T-helper 2 cell treated with Interferon-gamma antibody and Interleukin-4, amounts not matched to agents 100 ng/mL and 5 ng/mL, for 36 hours (primary cell): ENCODE data around the gene ZNF584. TPM values are rescaled to one million over a fixed set of nuclear protein-coding genes. Genes with fewer than 3 reads are reported as not detected.
"Not testable (repeated sequence)": the region's sequence is repeated elsewhere in the genome, so short reads cannot be mapped to it uniquely, and the experiment has no call there.

ENCODE experiments used
- intact Hi-C: fragments of 100-400 bp; cut with micrococcal nuclease; formaldehyde crosslinking; loops from one replicate; pipeline ENCODE4 v1.15.1; 2023
- total RNA-seq: library from RNA; stranded (reverse); gene quantifications from 2 replicates; pipeline ENCODE4 v1.2.3, GENCODE V29; 2022

ZNF584 gene
- total RNA-seq = 5.5 and 5.9 TPM in 2 replicates

GRCh38 chr19:58408152-58409009 is at the start of gene ZNF584:
ZNF584 (plus strand) TSS chr19:58408649; CDS start chr19:58409148, 499 bp downstream.
- intact Hi-C loops = loop anchor here (1.0 to 5.0 kb wide), 9 partner anchors 21 to 226 kb away; partner anchors contain the start of genes RPS5, ZBTB45, ZNF132 and ZNF274

GRCh38 chr19:58361900-58362271 is 46.6 kb upstream of the ZNF584 start:
- intact Hi-C loops = loop anchor here (1.0 kb wide), 8 partner anchors 15 to 105 kb away; partner anchors contain the start of genes ERVK3-1, RPS5, ZNF324 and ZNF584

GRCh38 chr19:58362272-58362994 is 46.0 kb upstream of the ZNF584 start, which contains the start of gene ZNF497:
ZNF497 (minus strand) TSS chr19:58362751; CDS start chr19:58357635, 5,116 bp downstream.
- intact Hi-C loops = loop anchor here (1.0 kb wide), 8 partner anchors 15 to 105 kb away; partner anchors contain the start of genes ERVK3-1, RPS5, ZNF324 and ZNF584

GRCh38 chr19:58364146-58364545 is 44.3 kb upstream of the ZNF584 start:
- intact Hi-C loops = no loop called here

- intact Hi-C loops = no loop called here
Observed at GRCh38 chr19:58366585-58367430, 41.6 kb upstream of the ZNF584 start.

- intact Hi-C loops = no loop called here
Observed at GRCh38 chr19:58367698-58368454, 40.6 kb upstream of the ZNF584 start.

GRCh38 chr19:58368561-58369360 is 39.7 kb upstream of the ZNF584 start:
- intact Hi-C loops = no loop called here

GRCh38 chr19:58372311-58373133 is 35.9 kb upstream of the ZNF584 start:
- intact Hi-C loops = no loop called here

- intact Hi-C loops = no loop called here
Observed at GRCh38 chr19:58374200-58374599, 34.2 kb upstream of the ZNF584 start.

- intact Hi-C loops = not testable (repeated sequence)
Observed at GRCh38 chr19:58376724-58377123, 31.7 kb upstream of the ZNF584 start.

- intact Hi-C loops = no loop called here
Observed at GRCh38 chr19:58379246-58379645, 29.2 kb upstream of the ZNF584 start.

GRCh38 chr19:58380037-58380661 is 28.3 kb upstream of the ZNF584 start:
- intact Hi-C loops = loop anchor here (1.0 to 2.0 kb wide), 3 partner anchors 33 to 197 kb away; partner anchors contain the start of genes ERVK3-1 and ZNF274

GRCh38 chr19:58380662-58381459 is 27.6 kb upstream of the ZNF584 start, which contains the start of gene ZNF837:
ZNF837 (minus strand) TSS chr19:58381030; CDS start chr19:58369332, 11,698 bp downstream.
- intact Hi-C loops = loop anchor here (1.0 to 2.0 kb wide), 12 partner anchors 19 to 198 kb away; partner anchors contain the start of genes ERVK3-1, MZF1, ZNF132 and ZNF274

- intact Hi-C loops = loop anchor here (1.0 to 2.0 kb wide), 11 partner anchors 19 to 199 kb away; partner anchors contain the start of genes MZF1, ZNF132, ZNF274 and ZNF497
Observed at GRCh38 chr19:58381460-58382212, 26.8 kb upstream of the ZNF584 start.

GRCh38 chr19:58382997-58383603 is 25.3 kb upstream of the ZNF584 start:
- intact Hi-C loops = no loop called here
